HL-60 (cell line): ENCODE results near the gene COG1.

ENCODE experiments used
- DNase-seq, 2 experiments: peaks; one replicate each; pipeline ENCODE4 v3.0.0-alpha.2; 2010 to 2020; ENCODE audit warnings: low read depth in 1 of 2, low spot score in 1 of 2
- H3K27ac ChIP-seq: fragments of 250-450 bp; sonication (Bioruptor Pico); replicated peaks from 2 replicates; pipeline ENCODE4 v1.5.1; 2020; ENCODE audit warnings: mild to moderate bottlenecking, moderate library complexity
- H3K27me3 ChIP-seq: fragments of 250-450 bp; sonication (Bioruptor Pico); 2 replicates; pipeline ENCODE4 v1.5.1; 2021; ENCODE audit warnings: mild to moderate bottlenecking, moderate library complexity; ENCODE audit not compliant: insufficient read depth, poor library complexity, severe bottlenecking
- H3K4me3 ChIP-seq: replicated peaks from 2 replicates; pipeline ENCODE4 v1.5.1; 2011; ENCODE audit warnings: mild to moderate bottlenecking, control low read depth, low read length; ENCODE audit not compliant: insufficient read depth
- CTCF ChIP-seq: IDR thresholded peaks from one replicate; pipeline ENCODE4 v1.5.1; 2011; ENCODE audit warnings: low read length, control low read depth, inconsistent platforms; ENCODE audit not compliant: insufficient read depth
- GABPA ChIP-seq: IDR thresholded peaks from 2 replicates; pipeline ENCODE4 v1.6.1; 2012; ENCODE audit warnings: low read depth
- POLR2AphosphoS5 ChIP-seq: IDR thresholded peaks from 2 replicates; pipeline ENCODE4 v1.6.1; 2012; ENCODE audit warnings: low read depth
- REST ChIP-seq: IDR thresholded peaks from 2 replicates; pipeline ENCODE4 v1.6.1; 2012; ENCODE audit warnings: low read depth; ENCODE audit not compliant: insufficient replicate concordance
- SPI1 ChIP-seq: IDR thresholded peaks from 2 replicates; pipeline ENCODE4 v1.6.1; 2012; ENCODE audit warnings: low read depth, mild to moderate bottlenecking, borderline replicate concordance

Gene COG1

GRCh38 chr17:73205459-73205961 lies 12.7 kb downstream of the COG1 start:
- DNase-seq, result no peak
- no peak overlapping the region for H3K27ac ChIP-seq

GRCh38 chr17:73208139-73208827 lies 15.4 kb downstream of the COG1 start:
- H3K27ac ChIP-seq, result no peak overlapping the region
- DNase-seq, result no peak
- H3K4me3 ChIP-seq, result no peak overlapping the region
- TF ChIP-seq SPI1, result no peak
- no peak for TF ChIP-seq POLR2AphosphoS5
- TF ChIP-seq CTCF, result no peak
- no peak for TF ChIP-seq REST
- no peak for TF ChIP-seq GABPA
- H3K27me3 ChIP-seq, result no peaks in the 10 kb centered on the region

More at GRCh38 chr17:73205459-73205961, 12.7 kb downstream of the COG1 start:
- TF ChIP-seq SPI1 (no peak), POLR2AphosphoS5 (no peak), GABPA (no peak), REST (no peak), CTCF (no peak)
- Histone ChIP-seq H3K27me3 (no peaks in the 10 kb centered on the region), H3K4me3 (no peak overlapping the region)

GRCh38 chr17:73209436-73209835 lies 16.6 kb downstream of the COG1 start:
- Histone ChIP-seq H3K27ac (no peak overlapping the region), H3K27me3 (no peaks in the 10 kb centered on the region), H3K4me3 (no peak overlapping the region)
- no peak for DNase-seq
- TF ChIP-seq CTCF (no peak), SPI1 (no peak), POLR2AphosphoS5 (no peak)
